Testis (tissue), 2 donors: Measurements from ENCODE around the gene SEC31A.

ENCODE experiments used
- CTCF ChIP-seq, 3 experiments: fragments of 450-650 bp in 2 of 3; fragments of 200-600 bp in 1 of 3; sonication (generic) in 1 of 3; IDR thresholded peaks; one replicate each; pipeline ENCODE4 v1.5.1; 2016 to 2019; ENCODE audit warnings: antibody characterized with exemption in 3 of 3, mild to moderate bottlenecking in 2 of 3, moderate library complexity in 1 of 3
- POLR2A ChIP-seq: fragments of 450-650 bp; IDR thresholded peaks from one replicate; pipeline ENCODE4 v1.6.1; 2017; ENCODE audit warnings: antibody characterized with exemption, mild to moderate bottlenecking, moderate library complexity

- no peak for TF ChIP-seq CTCF (IDR thresholded peaks at IDR 0.05)
- TF ChIP-seq POLR2A = no peak
Observed at GRCh38 chr4:82886147-82886942, 4.6 kb downstream of the SEC31A start.
